Osteocyte (in vitro differentiated cells): ENCODE results near the gene TUBA3D. TPM values are rescaled to one million over a fixed set of nuclear protein-coding genes. Genes with fewer than 3 reads are reported as not detected.
"Not testable (repeated sequence)": the region's sequence is repeated elsewhere in the genome, so short reads cannot be mapped to it uniquely, and the experiment has no call there.

Experiments used
- DNase-seq: peaks from one replicate; pipeline ENCODE4 v3.0.0; 2021; ENCODE audit warnings: mixed read lengths; ENCODE audit not compliant: unreplicated experiment; ENCODE audit errors: extremely low spot score
- H3K27ac Mint-ChIP-seq: one replicate; pipeline ENCODE4 v1.8.0; 2021; ENCODE audit warnings: mild to moderate bottlenecking, mixed read lengths; ENCODE audit not compliant: unreplicated experiment
- H3K27me3 Mint-ChIP-seq: one replicate; pipeline ENCODE4 v1.8.0; 2021; ENCODE audit warnings: mixed read lengths; ENCODE audit not compliant: unreplicated experiment
- H3K36me3 Mint-ChIP-seq: one replicate; pipeline ENCODE4 v1.8.0; 2021; ENCODE audit warnings: mixed read lengths; ENCODE audit not compliant: unreplicated experiment
- H3K4me1 Mint-ChIP-seq: one replicate; pipeline ENCODE4 v1.8.0; 2021; ENCODE audit warnings: mixed read lengths; ENCODE audit not compliant: unreplicated experiment
- H3K4me3 Mint-ChIP-seq: one replicate; pipeline ENCODE4 v1.8.0; 2021; ENCODE audit warnings: mild to moderate bottlenecking, moderate library complexity, mixed read lengths; ENCODE audit not compliant: unreplicated experiment
- H3K9me3 Mint-ChIP-seq: one replicate; pipeline ENCODE4 v1.8.0; 2021; ENCODE audit warnings: mixed read lengths; ENCODE audit not compliant: unreplicated experiment
- CTCF ChIP-seq: fragments of 200-600 bp; sonication (generic); IDR thresholded peaks from 2 replicates; pipeline ENCODE4 v1.5.0; 2021; ENCODE audit warnings: antibody characterized with exemption, mild to moderate bottlenecking, moderate library complexity
- total RNA-seq: library from RNA; stranded (reverse); gene quantifications from 2 replicates; pipeline ENCODE4 v1.2.1, GENCODE V29; 2021

TUBA3D gene
- total RNA-seq, 1 donor from 2014 or later = not detected

DNA sequence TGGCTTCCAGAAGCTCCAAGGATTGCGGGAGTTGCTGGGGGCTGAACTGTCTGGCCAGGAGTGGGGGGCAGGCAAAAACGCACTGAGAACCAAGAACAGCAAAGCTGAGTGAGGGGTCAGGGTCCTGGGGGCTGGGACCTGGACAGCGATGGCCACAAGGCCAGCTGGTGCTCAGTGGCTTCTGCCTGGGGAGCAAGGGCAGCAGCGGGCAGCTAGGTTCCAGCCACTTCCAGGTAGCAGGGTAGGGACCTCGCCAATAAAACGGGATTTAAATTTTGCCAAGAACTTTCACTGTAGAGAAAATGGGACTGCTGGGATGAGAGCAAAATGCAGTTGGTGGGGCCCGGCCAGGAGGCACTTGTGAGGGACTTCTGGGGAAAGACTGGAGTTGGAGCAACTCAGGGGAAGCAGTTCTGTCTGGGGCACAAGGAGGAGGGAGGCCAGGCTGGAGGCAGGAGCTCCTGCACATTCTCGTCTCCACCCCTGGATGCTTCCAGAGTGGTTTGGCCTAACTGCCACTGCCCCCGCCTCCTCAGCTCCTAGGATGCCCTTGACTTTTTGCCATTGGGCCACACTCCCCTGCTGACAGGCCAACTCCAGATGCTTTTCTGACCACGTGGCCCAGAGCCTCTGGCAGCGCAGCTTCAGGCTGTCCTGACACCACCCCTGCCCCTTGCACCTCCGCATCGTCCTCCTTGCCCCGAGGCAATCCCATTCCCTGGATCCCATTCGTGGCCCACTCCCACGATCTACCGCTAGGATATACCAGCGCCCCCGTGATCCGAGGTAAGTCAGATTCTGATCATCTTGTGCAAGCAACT, 46.3 kb downstream of the TUBA3D start:
- no peak for DNase-seq
- Mint-ChIP-seq H3K4me1 (no peaks in the 10 kb centered on the region), H3K27me3 (no peaks in the 10 kb centered on the region), H3K36me3 (peaks cover 6% of the 10 kb centered on the region), H3K27ac (no peak overlapping the region), H3K9me3 (no peaks in the 10 kb centered on the region), H3K4me3 (no peak overlapping the region)
- TF ChIP-seq CTCF = no peak

DNA sequence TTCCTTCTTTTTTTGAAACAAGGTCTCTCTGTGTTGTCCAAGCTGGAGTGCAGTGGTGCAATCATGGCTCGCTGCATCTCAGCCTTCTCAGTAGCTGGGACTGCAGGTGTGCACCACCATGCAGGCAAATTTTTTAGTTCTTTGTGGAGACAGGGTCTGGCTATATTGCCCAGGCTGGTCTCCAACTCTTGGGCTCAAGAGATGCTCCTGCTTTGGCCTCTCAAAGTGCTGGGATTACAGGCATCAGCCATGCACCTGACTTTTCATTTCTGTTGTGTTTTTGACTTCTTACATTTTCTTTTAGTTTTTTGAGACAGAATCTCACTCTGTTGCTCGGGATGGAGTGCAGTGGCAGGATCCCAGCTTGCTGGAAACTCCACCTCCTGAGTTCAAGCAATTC, 49.3 kb downstream of the TUBA3D start:
- H3K4me3 Mint-ChIP-seq, H3K36me3 Mint-ChIP-seq, H3K27ac Mint-ChIP-seq, H3K9me3 Mint-ChIP-seq, H3K27me3 Mint-ChIP-seq, H3K4me1 Mint-ChIP-seq: not testable (repeated sequence)
- peak; percentile 15 for DNase-seq

- H3K4me1 Mint-ChIP-seq, H3K27me3 Mint-ChIP-seq, H3K36me3 Mint-ChIP-seq, H3K9me3 Mint-ChIP-seq: not testable (repeated sequence)
- H3K27ac Mint-ChIP-seq = peak within 1 kb of the TSS; percentile 23
- H3K4me3 Mint-ChIP-seq = peak within 1 kb of the TSS; percentile 73
- DNase-seq = peak; percentile 87
Observed at GRCh38 chr2:131527131-131528001, 51.4 kb downstream of the TUBA3D start, which contains the start of gene CCDC74A. CCDC74A (plus strand) TSS chr2:131527888; CDS start chr2:131527971, 83 bp downstream.

GRCh38 chr2:131528981-131529863, 53.3 kb downstream of the TUBA3D start:
- H3K4me1 Mint-ChIP-seq, H3K27ac Mint-ChIP-seq, H3K9me3 Mint-ChIP-seq, H3K36me3 Mint-ChIP-seq, H3K27me3 Mint-ChIP-seq: not testable (repeated sequence)
- DNase-seq = peak; percentile 82
- peak overlapping the region; percentile 44 for H3K4me3 Mint-ChIP-seq

DNA sequence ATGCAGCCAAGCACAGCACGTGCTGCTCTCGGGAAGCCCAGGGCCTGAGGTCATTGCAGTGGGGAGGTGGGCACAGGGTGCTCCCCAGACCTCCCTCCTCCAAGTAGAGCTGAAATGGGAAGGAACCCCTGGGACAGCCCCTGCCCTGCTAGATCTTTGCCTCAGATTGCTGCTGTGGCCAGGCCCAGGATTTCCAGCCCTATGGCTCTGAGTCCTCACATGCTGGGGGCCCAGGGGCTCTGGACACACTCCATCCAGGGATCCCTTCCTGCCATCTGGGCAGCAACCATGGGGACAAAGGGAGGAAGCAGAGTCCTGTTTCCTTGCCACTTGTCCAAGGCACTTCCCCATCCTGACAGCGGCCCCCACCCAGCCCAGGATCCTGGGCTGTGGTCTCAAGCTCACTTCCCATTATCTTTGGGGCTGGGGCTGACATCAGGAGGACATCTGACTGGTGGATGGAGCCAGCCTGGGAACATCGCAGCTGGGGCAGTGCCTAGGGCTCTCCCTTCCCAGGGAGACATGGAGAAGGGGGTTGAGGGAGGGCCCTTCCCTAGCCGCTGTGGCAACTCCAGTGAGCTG, 54.0 kb downstream of the TUBA3D start:
- not testable (repeated sequence) for H3K27ac Mint-ChIP-seq

GRCh38 chr2:131530626-131531344, 54.9 kb downstream of the TUBA3D start:
- not testable (repeated sequence) for H3K4me3 Mint-ChIP-seq, H3K36me3 Mint-ChIP-seq, H3K4me1 Mint-ChIP-seq, H3K9me3 Mint-ChIP-seq, H3K27ac Mint-ChIP-seq, H3K27me3 Mint-ChIP-seq
- DNase-seq = peak; percentile 80

More for the DNA sequence above, 54.0 kb downstream of the TUBA3D start:
- peak; percentile 71 for DNase-seq
- H3K36me3 Mint-ChIP-seq, H3K4me1 Mint-ChIP-seq, H3K9me3 Mint-ChIP-seq, H3K4me3 Mint-ChIP-seq, H3K27me3 Mint-ChIP-seq: not testable (repeated sequence)

GRCh38 chr2:131531547-131532185, 55.7 kb downstream of the TUBA3D start:
- H3K9me3 Mint-ChIP-seq, H3K27me3 Mint-ChIP-seq, H3K4me3 Mint-ChIP-seq, DNase-seq, H3K4me1 Mint-ChIP-seq, H3K27ac Mint-ChIP-seq, H3K36me3 Mint-ChIP-seq: not testable (repeated sequence)
